Activated CD4-positive, alpha-beta memory T cell treated with anti-CD3 and anti-CD28 coated beads for 36 hours (primary cell): Measurements from ENCODE around the gene HECTD4. TPM values are rescaled to one million over a fixed set of nuclear protein-coding genes. Genes with fewer than 3 reads are reported as not detected.

Experiments
- CTCF ChIA-PET: fragments of 350-600 bp; sonication (Branson Sonifier 250); formaldehyde crosslinking; loops from one replicate; lab custom pipeline; 2021; ENCODE audit warnings: antibody characterized with exemption, inconsistent platforms; lab: Charles Lee
- POLR2A ChIA-PET: fragments of 350-600 bp; sonication (Branson Sonifier 250); formaldehyde crosslinking; loops from one replicate; lab custom pipeline; 2021; ENCODE audit warnings: antibody characterized with exemption; lab: Charles Lee
- DNase-seq: peaks from one replicate; pipeline ENCODE4 v3.0.0-alpha.2; 2020
- H3K27ac Mint-ChIP-seq: one replicate; pipeline ENCODE4 v1.8.0; 2021; ENCODE audit warnings: mixed read lengths
- H3K27me3 Mint-ChIP-seq: one replicate; pipeline ENCODE4 v1.8.0; 2021; ENCODE audit warnings: mixed read lengths
- H3K36me3 Mint-ChIP-seq: one replicate; pipeline ENCODE4 v1.8.0; 2021; ENCODE audit warnings: mixed read lengths
- H3K4me1 Mint-ChIP-seq: one replicate; pipeline ENCODE4 v1.8.0; 2021; ENCODE audit warnings: low read depth, mixed read lengths
- H3K4me3 Mint-ChIP-seq: one replicate; pipeline ENCODE4 v1.8.0; 2021; ENCODE audit warnings: mild to moderate bottlenecking, mixed read lengths
- H3K9me3 Mint-ChIP-seq: one replicate; pipeline ENCODE4 v1.8.0; 2021; ENCODE audit warnings: mixed read lengths
- intact Hi-C: fragments of 100-400 bp; cut with micrococcal nuclease; formaldehyde crosslinking; loops from one replicate; pipeline ENCODE4 v1.15.1; 2023
- total RNA-seq, 2 experiments: library from RNA; stranded (reverse); gene quantifications; one replicate each; pipeline ENCODE4 v1.2.3, GENCODE V29; 2021

Gene HECTD4
- total RNA-seq, 2 experiments from 2014 or later = 24.0 to 24.4 TPM

GRCh38 chr12:112370199-112370598, 12.0 kb downstream of the HECTD4 start:
- Mint-ChIP-seq H3K27me3 (no peaks in the 10 kb centered on the region), H3K27ac (no peak overlapping the region), H3K9me3 (no peaks in the 10 kb centered on the region), H3K36me3 (no peaks in the 10 kb centered on the region), H3K4me1 (peaks cover 11% of the 10 kb centered on the region), H3K4me3 (no peak overlapping the region)
- intact Hi-C loops = no loop called here
- POLR2A ChIA-PET = no interaction called here
- no peak for DNase-seq
- CTCF ChIA-PET = no interaction called here

GRCh38 chr12:112368856-112369255, 13.4 kb downstream of the HECTD4 start:
- Mint-ChIP-seq H3K36me3 (no peaks in the 10 kb centered on the region), H3K9me3 (no peaks in the 10 kb centered on the region), H3K4me3 (no peak overlapping the region), H3K27me3 (no peaks in the 10 kb centered on the region), H3K27ac (no peak overlapping the region), H3K4me1 (peaks cover 8% of the 10 kb centered on the region)
- ChIA-PET POLR2A (no interaction called here), CTCF (no interaction called here)
- intact Hi-C loops = no loop called here
- DNase-seq = no peak

GRCh38 chr12:112367965-112368364, 14.3 kb downstream of the HECTD4 start:
- ChIA-PET CTCF (no interaction called here), POLR2A (no interaction called here)
- no peaks in the 10 kb centered on the region for H3K27me3 Mint-ChIP-seq
- no peaks in the 10 kb centered on the region for H3K9me3 Mint-ChIP-seq
- intact Hi-C loops = no loop called here
- peaks cover 6% of the 10 kb centered on the region for H3K4me1 Mint-ChIP-seq
- H3K36me3 Mint-ChIP-seq = no peaks in the 10 kb centered on the region
- no peak for DNase-seq
- H3K4me3 Mint-ChIP-seq = no peak overlapping the region
- H3K27ac Mint-ChIP-seq = no peak overlapping the region

GRCh38 chr12:112362310-112362709, 19.9 kb downstream of the HECTD4 start:
- POLR2A ChIA-PET = no interaction called here
- H3K27ac Mint-ChIP-seq = no peak overlapping the region

GRCh38 chr12:112361271-112361670, 21.0 kb downstream of the HECTD4 start:
- ChIA-PET CTCF (no interaction called here), POLR2A (no interaction called here)
- intact Hi-C loops = no loop called here
- H3K27ac Mint-ChIP-seq = no peak overlapping the region
- no peaks in the 10 kb centered on the region for H3K36me3 Mint-ChIP-seq
- DNase-seq = no peak
- no peaks in the 10 kb centered on the region for H3K27me3 Mint-ChIP-seq
- H3K9me3 Mint-ChIP-seq = no peaks in the 10 kb centered on the region
- H3K4me1 Mint-ChIP-seq = no peaks in the 10 kb centered on the region
- H3K4me3 Mint-ChIP-seq = no peak overlapping the region

More at GRCh38 chr12:112362310-112362709, 19.9 kb downstream of the HECTD4 start:
- CTCF ChIA-PET = no interaction called here
- intact Hi-C loops = no loop called here
- no peak for DNase-seq
- Mint-ChIP-seq H3K9me3 (no peaks in the 10 kb centered on the region), H3K4me1 (no peaks in the 10 kb centered on the region), H3K27me3 (no peaks in the 10 kb centered on the region), H3K36me3 (no peaks in the 10 kb centered on the region), H3K4me3 (no peak overlapping the region)

GRCh38 chr12:112359290-112359689, 22.9 kb downstream of the HECTD4 start:
- Mint-ChIP-seq H3K36me3 (no peaks in the 10 kb centered on the region), H3K9me3 (no peaks in the 10 kb centered on the region), H3K27me3 (no peaks in the 10 kb centered on the region), H3K4me3 (no peak overlapping the region), H3K27ac (no peak overlapping the region), H3K4me1 (peaks cover 3% of the 10 kb centered on the region)
- CTCF ChIA-PET = no interaction called here
- POLR2A ChIA-PET = interaction anchor here (0.6 kb wide), 1 partner anchor 42 kb away, joined by 3 read pairs; no protein-coding TSS in a partner anchor
- DNase-seq = no peak
- intact Hi-C loops = no loop called here

- Mint-ChIP-seq H3K4me1 (peaks cover 13% of the 10 kb centered on the region), H3K36me3 (no peaks in the 10 kb centered on the region), H3K4me3 (no peak overlapping the region), H3K9me3 (no peaks in the 10 kb centered on the region), H3K27ac (no peak overlapping the region), H3K27me3 (no peaks in the 10 kb centered on the region)
- intact Hi-C loops = no loop called here
- ChIA-PET POLR2A (no interaction called here), CTCF (no interaction called here)
- DNase-seq = no peak
Observed at GRCh38 chr12:112357214-112357613, 25.0 kb downstream of the HECTD4 start.

- CTCF ChIA-PET = no interaction called here
- Mint-ChIP-seq H3K4me3 (no peak overlapping the region), H3K36me3 (no peaks in the 10 kb centered on the region), H3K4me1 (peaks cover 13% of the 10 kb centered on the region), H3K9me3 (no peaks in the 10 kb centered on the region), H3K27me3 (no peaks in the 10 kb centered on the region), H3K27ac (no peak overlapping the region)
- POLR2A ChIA-PET = interaction anchor here (0.6 kb wide), 1 partner anchor 49 kb away, joined by 4 read pairs; no protein-coding TSS in a partner anchor
- intact Hi-C loops = no loop called here
- no peak for DNase-seq
Observed at GRCh38 chr12:112354399-112354798, 27.8 kb downstream of the HECTD4 start.

GRCh38 chr12:112353393-112353792, 28.8 kb downstream of the HECTD4 start:
- Mint-ChIP-seq H3K4me1 (peaks cover 13% of the 10 kb centered on the region), H3K4me3 (no peak overlapping the region), H3K27me3 (no peaks in the 10 kb centered on the region), H3K27ac (no peak overlapping the region), H3K9me3 (no peaks in the 10 kb centered on the region), H3K36me3 (no peaks in the 10 kb centered on the region)
- DNase-seq = no peak
- intact Hi-C loops = no loop called here
- ChIA-PET POLR2A (no interaction called here), CTCF (interaction anchor here (1.2 kb wide), 1 partner anchor 156 kb away, joined by 6 read pairs; no protein-coding TSS in a partner anchor)

- Mint-ChIP-seq H3K4me3 (no peak overlapping the region), H3K27ac (no peak overlapping the region), H3K4me1 (peaks cover 15% of the 10 kb centered on the region), H3K9me3 (no peaks in the 10 kb centered on the region), H3K36me3 (no peaks in the 10 kb centered on the region), H3K27me3 (no peaks in the 10 kb centered on the region)
- intact Hi-C loops = no loop called here
- DNase-seq = no peak
- ChIA-PET CTCF (interaction anchor here (1.2 kb wide), 1 partner anchor 156 kb away, joined by 6 read pairs; no protein-coding TSS in a partner anchor), POLR2A (no interaction called here)
Observed at GRCh38 chr12:112352921-112353320, 29.3 kb downstream of the HECTD4 start.

- Mint-ChIP-seq H3K9me3 (no peaks in the 10 kb centered on the region), H3K27me3 (no peaks in the 10 kb centered on the region), H3K4me3 (no peak overlapping the region), H3K27ac (no peak overlapping the region), H3K36me3 (no peaks in the 10 kb centered on the region), H3K4me1 (peaks cover 28% of the 10 kb centered on the region)
- POLR2A ChIA-PET = interaction anchor here (0.6 kb wide), 1 partner anchor 409 kb away, joined by 3 read pairs; no protein-coding TSS in a partner anchor
- CTCF ChIA-PET = no interaction called here
- intact Hi-C loops = no loop called here
- no peak for DNase-seq
Observed at GRCh38 chr12:112350593-112351592, 31.3 kb downstream of the HECTD4 start.

GRCh38 chr12:112349431-112349830, 32.8 kb downstream of the HECTD4 start:
- CTCF ChIA-PET = no interaction called here

More at GRCh38 chr12:112349431-112349830, 32.8 kb downstream of the HECTD4 start:
- H3K4me1 Mint-ChIP-seq = peaks cover 33% of the 10 kb centered on the region
- H3K4me3 Mint-ChIP-seq = no peak overlapping the region
- POLR2A ChIA-PET = no interaction called here
- H3K36me3 Mint-ChIP-seq = no peaks in the 10 kb centered on the region
- intact Hi-C loops = no loop called here
- H3K9me3 Mint-ChIP-seq = no peaks in the 10 kb centered on the region
- no peak overlapping the region for H3K27ac Mint-ChIP-seq
- H3K27me3 Mint-ChIP-seq = no peaks in the 10 kb centered on the region
- DNase-seq = no peak
